K562 treated with DMSO at 1 percent for 12 hours (cell line): ENCODE data around the gene LGALS1. TPM values are rescaled to one million over a fixed set of nuclear protein-coding genes. Genes with fewer than 3 reads are reported as not detected.

Source experiments
- total RNA-seq: library from RNA; unstranded; fragments of 300-600 nt; gene quantifications from 2 replicates; pipeline ENCODE4 v1.2.3, GENCODE V29; 2022; ENCODE audit not compliant: insufficient read depth

Gene LGALS1
- 977 and 1,710 TPM in 2 replicates for total RNA-seq

DNA sequence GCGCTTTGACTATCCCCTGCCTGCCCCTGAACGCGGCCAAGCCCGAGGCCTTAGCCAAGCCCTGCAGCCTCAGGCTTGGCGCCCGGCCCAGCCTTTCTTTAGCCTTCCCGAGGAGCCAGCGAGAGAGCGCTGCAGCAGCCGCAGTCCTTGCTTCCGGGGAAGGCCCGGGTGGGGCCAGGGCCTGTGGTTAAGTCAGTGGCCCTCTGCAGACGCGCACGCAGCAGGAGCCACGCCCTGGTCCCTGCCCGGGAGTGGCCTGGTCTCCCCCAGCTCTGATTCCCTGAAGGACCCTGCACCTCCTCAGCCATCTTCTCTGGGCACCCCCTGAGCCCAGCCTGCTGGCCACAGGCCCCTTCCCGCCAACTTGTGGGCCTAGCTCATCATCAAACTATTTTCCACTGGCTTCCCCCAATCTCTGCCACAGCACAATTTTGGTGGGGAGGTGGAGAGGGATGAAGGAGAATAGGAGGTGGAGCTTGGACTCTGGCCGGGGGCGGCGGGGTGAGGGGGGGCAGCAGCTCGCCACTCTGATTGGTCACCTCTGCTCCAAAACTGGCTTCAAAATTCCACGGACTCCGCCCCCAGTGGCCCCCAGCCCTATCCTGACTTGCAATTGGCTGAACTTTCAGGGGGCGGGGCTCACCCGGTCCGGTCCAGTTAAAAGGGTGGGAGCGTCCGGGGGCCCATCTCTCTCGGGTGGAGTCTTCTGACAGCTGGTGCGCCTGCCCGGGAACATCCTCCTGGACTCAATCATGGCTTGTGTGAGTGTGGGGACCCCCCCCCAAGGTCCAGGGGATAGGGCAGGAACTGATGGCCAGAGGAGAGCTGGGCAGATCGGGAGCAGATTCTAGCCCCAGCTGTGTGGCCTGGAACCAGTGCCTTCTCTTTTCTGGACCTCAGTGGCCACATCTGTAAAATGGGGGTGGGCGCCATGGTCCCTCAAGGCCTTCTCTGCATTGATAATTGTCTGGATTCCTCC lies at the start of gene LGALS1:
Gene LGALS1 (plus strand): TSS at position 686 of the 979 bp plus-strand sequence. CDS start 67 bp downstream, at position 753.

DNA sequence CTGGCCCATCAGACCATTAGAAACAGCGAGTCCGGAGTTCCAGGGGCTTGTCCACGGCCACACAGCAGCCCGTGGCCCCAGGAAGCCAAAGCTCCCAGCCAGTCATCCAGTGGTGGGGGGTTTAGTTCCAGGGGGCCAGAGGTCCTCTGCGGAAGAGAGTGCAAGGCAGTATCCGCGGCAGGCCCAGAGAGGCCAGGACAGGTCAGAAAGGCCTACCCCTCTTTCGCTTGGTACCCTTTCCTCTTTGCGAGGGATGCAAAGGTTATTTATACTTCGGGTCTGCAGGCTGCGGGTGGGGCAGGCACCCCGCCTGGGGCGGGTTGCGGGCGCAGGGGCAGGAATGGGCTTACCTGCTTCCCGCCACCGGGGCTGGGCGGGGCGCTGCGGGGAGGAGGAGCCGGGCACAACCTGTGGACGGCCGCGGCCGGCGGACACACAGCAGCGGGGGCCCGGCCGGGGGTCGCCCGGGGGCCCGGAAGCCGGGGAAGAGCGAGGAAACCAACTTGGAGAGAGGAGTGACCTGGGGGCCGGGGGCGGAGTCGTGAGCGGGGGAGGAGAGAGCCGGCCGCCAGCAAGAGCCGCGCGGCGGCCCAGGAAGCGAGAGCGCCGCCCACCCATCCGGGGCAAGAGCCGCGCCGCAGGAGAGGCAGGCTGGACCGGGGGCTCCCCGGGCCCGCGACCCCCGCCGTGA lies 36.2 kb upstream of the LGALS1 start, which contains the start of gene SH3BP1:
Gene SH3BP1 (plus strand): TSS at position 600 of the 691 bp plus-strand sequence. CDS start 119 bp downstream, outside the sequence.

GRCh38 chr22:37658133-37659065 lies 17.0 kb upstream of the LGALS1 start, which contains the start of gene PDXP:
TSS of gene PDXP (plus strand) at chr22:37658723. CDS start at chr22:37658783, 60 bp downstream.

GRCh38 chr22:37686002-37686982 lies 10.9 kb downstream of the LGALS1 start, which contains the start of gene NOL12:
TSS of gene NOL12 (plus strand) at chr22:37686343. CDS start at chr22:37686393, 50 bp downstream.

DNA sequence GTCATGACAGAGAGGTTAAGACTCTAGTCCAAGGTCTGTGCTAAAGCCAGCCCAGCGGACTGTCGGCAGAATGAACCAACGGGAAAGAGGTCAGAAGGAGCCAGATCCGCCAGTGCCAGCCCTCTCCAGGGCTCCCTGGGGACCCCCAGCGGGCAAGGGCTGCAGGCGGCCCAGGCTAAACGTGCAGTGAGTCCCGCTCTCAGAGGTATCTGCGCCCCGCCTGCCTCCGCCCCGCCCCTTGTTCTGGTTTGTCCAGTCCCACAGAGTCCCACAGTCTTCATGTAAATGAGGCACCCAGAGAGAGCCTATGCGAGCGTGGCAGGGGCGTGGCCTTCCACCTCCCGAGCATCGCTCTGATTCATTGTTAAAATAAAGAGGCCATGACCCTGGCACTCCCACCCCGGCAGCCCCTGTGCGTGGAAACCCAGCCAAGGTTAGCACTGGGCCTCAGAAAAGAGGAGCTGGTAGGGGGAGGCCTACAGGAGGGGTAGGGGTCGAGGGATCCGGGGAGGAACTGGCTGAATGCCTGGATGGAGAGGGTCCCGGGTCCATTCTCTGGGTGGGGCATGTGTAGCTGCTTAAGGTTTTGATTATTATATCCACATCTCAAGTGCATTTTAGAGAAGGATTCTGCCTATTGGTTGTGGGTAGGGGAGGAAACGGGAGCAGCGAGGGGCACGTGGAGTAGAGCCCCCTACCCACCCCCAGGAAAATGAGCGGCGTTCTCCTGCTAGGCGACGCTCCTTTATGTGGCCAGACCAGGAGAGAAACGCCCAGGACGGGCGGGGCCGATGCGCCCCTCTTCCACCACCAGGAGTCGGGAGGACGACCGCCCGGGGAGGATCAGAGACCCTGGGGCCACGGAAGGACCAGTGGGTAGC lies 21.5 kb downstream of the LGALS1 start, which contains the start of gene TRIOBP:
Gene TRIOBP (plus strand): TSS at position 392 of the 881 bp plus-strand sequence. CDS start 4,318 bp downstream, outside the sequence.

Other genes with a start within 250 kb of the LGALS1 start
- gene ELFN2, start 248.2 kb upstream of the LGALS1 start, total RNA-seq: not detected in 2 replicates
- gene MFNG, start 189.3 kb upstream of the LGALS1 start, total RNA-seq: not detected in 2 replicates
- 3.1 and 3.2 TPM in 2 replicates for gene CARD10, start 156.2 kb upstream of the LGALS1 start, total RNA-seq
- gene CDC42EP1, start 115.2 kb upstream of the LGALS1 start, total RNA-seq: 24.9 and 28.1 TPM in 2 replicates
- gene LGALS2, start 95.5 kb upstream of the LGALS1 start, total RNA-seq: not detected in 2 replicates
- gene GGA1, start 66.8 kb upstream of the LGALS1 start, total RNA-seq: 25.1 and 29.9 TPM in 2 replicates
- gene SH3BP1, start 36.0 kb upstream of the LGALS1 start, total RNA-seq: 16.3 and 23.5 TPM in 2 replicates
- gene PDXP, start 16.9 kb upstream of the LGALS1 start, total RNA-seq: 51.9 and 63.0 TPM in 2 replicates
- 14.7 and 19.2 TPM in 2 replicates for gene NOL12, start 10.7 kb downstream of the LGALS1 start, total RNA-seq
- gene TRIOBP, start 21.4 kb downstream of the LGALS1 start, total RNA-seq: 13.4 and 16.9 TPM in 2 replicates
- gene GCAT, start 132.3 kb downstream of the LGALS1 start, total RNA-seq: 74.6 and 76.7 TPM in 2 replicates
- gene GALR3, start 147.7 kb downstream of the LGALS1 start, total RNA-seq: 2.0 TPM in 1 of 2 replicates, not detected in the other
- gene ANKRD54, start 168.7 kb downstream of the LGALS1 start, total RNA-seq: 39.9 and 55.0 TPM in 2 replicates
- gene EIF3L, start 173.8 kb downstream of the LGALS1 start, total RNA-seq: 483 and 743 TPM in 2 replicates
- gene MICALL1, start 230.7 kb downstream of the LGALS1 start, total RNA-seq: 16.2 and 26.9 TPM in 2 replicates